ENCODE results near the gene GFY.
"Not testable (repeated sequence)": the region's sequence is repeated elsewhere in the genome, so short reads cannot be mapped to it uniquely, and the experiment has no call there.

GFY gene

DNA sequence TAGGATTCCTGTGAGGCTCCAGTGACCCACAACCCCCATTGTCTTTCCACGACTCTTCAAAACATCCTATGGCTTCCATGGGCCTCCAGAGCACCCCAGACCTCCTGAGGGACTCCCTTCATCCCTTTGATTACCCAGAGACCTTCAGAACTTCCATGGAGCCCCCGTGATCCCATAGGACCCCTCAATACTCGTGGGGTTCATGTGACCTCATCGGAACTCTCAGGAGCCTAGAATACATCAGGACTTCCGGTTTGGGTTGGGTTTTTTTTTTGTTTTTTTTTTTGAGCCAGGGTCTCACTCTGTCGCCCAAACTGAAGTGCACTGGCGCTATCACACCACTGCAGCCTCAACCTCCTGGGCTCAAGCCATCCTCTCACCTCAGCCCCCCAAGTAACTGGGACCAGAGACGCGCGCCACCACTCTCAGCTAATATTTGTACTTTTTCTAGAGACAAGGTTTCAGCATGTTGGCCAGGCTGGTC, 28.6 kb downstream of the GFY start:
- TF ChIP-seq, protein P1, sequence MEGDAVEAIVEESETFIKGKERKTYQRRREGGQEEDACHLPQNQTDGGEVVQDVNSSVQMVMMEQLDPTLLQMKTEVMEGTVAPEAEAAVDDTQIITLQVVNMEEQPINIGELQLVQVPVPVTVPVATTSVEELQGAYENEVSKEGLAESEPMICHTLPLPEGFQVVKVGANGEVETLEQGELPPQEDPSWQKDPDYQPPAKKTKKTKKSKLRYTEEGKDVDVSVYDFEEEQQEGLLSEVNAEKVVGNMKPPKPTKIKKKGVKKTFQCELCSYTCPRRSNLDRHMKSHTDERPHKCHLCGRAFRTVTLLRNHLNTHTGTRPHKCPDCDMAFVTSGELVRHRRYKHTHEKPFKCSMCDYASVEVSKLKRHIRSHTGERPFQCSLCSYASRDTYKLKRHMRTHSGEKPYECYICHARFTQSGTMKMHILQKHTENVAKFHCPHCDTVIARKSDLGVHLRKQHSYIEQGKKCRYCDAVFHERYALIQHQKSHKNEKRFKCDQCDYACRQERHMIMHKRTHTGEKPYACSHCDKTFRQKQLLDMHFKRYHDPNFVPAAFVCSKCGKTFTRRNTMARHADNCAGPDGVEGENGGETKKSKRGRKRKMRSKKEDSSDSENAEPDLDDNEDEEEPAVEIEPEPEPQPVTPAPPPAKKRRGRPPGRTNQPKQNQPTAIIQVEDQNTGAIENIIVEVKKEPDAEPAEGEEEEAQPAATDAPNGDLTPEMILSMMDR (IDR thresholded peaks at IDR 0.05; ENCODE audit: insufficient read depth, low read depth, low read length, missing control alignments): no peak
- peak; percentile 78 for DNase-seq (ENCODE audit: low read depth)
- peak overlapping the region; percentile 94 for H3K4me3 ChIP-seq (ENCODE audit: low read depth, low read length)

DNA sequence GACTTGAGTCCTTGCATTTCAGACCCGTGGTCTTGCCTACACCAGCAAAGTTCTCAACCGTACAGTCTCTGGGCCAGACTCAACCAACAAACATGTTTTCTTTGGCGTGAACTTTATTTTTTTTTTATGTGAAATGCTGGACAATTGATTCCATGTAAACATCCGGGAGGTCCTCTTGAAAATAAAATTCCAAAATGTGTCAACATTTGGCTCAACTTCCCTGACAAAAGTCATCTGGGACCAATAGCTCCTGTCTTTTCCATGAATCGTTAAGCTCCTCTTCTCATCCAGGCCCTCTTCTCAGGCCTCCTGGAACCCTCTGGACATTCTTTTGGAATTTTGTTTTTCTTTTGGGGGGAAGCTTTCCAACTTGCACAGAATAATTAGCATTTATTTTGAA, 30.6 kb downstream of the GFY start:
- H3K4me3 ChIP-seq (ENCODE audit: low read depth, low read length): no peak overlapping the region
- TF ChIP-seq, protein P1 (IDR thresholded peaks at IDR 0.05; ENCODE audit: insufficient read depth, low read depth, low read length, missing control alignments): no peak
- no peak for DNase-seq (ENCODE audit: low read depth)

DNA sequence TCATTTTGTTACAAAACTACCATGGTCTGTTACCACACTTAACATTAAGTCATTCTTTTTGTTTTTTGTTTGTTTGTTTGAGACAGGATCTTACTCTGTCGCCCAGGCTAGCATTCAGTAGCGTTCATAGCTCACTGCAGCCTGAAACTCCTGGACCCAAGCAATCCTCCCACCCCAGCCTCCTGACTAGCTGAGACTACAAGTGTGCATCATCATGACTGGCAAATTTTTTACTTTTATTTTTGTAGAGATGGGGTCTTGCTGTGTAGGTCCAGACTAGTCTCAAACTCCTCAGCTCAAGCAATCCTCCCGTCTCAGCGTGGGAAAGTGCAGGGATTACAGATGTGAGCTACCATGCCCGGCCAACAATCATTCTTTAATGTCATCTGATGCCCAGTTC, 31.1 kb downstream of the GFY start:
- no peak overlapping the region for H3K4me3 ChIP-seq (ENCODE audit: low read depth, low read length)
- no peak for DNase-seq (ENCODE audit: low read depth)
- TF ChIP-seq, protein P1 (IDR thresholded peaks at IDR 0.05; ENCODE audit: insufficient read depth, low read depth, low read length, missing control alignments): no peak

DNA sequence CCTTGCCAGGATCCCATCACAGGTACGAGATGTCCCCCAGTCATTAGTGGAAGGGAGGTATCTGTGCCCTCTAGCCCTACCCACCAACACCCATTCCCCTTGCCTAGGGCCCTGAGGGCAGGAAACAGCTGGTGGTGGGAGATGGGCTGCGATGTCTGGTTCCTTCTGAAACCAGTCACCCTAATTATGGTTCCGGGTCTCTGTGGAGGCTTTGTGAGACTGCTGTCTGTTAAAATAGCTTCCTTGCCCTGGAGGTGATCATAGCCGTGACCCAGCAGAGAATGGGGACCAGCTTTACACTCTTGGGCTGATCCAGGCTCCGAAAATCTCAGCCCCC, 33.3 kb downstream of the GFY start:
- DNase-seq (ENCODE audit: low read depth): peak; percentile 58
- TF ChIP-seq, protein P1 (IDR thresholded peaks at IDR 0.05; ENCODE audit: insufficient read depth, low read depth, low read length, missing control alignments): no peak
- peak overlapping the region; percentile 32 for H3K4me3 ChIP-seq (ENCODE audit: low read depth, low read length)

DNA sequence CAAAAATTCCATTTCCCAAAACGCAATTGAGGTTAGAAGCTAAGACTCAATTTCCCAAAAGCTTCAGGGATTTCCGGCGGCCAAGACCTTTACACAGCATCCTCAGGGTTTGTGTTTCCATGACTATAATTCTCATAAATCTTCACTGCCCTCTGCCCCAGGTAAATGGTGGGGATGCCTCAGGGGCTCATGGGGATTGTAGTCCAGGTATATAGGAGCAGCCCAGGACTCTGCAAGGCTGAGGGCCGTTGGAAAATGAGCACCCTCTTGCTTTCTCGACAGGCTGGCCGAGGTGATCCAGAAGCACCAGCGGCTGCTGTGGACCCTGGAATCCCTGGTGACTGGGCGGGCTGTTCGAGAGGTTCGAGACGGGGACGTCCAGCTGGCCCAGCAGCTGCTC, 34.2 kb downstream of the GFY start:
- TF ChIP-seq, protein P1 (IDR thresholded peaks at IDR 0.05; ENCODE audit: insufficient read depth, low read depth, low read length, missing control alignments): no peak
- no peak overlapping the region for H3K4me3 ChIP-seq (ENCODE audit: low read depth, low read length)
- DNase-seq (ENCODE audit: low read depth): no peak

DNA sequence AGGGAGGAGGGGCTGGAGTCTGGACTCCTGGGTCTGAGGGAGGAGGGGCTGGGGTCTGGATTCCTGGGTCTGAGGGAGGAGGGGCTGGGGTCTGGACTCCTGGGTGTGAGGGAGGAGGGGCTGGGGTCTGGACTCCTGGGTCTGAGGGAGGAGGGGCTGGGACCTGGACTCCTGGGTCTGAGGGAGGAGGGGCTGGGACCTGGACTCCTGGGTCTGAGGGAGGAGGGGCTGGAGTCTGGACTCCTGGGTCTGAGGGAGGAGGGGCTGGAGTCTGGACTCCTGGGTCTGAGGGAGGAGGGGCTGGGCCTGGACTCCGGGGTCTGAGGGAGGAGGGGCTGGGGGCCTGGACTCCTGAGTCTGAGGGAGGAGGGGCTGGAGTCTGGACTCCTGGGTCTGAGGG, 35.9 kb downstream of the GFY start:
- not testable (repeated sequence) for H3K4me3 ChIP-seq (ENCODE audit: low read depth, low read length); DNase-seq (ENCODE audit: low read depth)

DNA sequence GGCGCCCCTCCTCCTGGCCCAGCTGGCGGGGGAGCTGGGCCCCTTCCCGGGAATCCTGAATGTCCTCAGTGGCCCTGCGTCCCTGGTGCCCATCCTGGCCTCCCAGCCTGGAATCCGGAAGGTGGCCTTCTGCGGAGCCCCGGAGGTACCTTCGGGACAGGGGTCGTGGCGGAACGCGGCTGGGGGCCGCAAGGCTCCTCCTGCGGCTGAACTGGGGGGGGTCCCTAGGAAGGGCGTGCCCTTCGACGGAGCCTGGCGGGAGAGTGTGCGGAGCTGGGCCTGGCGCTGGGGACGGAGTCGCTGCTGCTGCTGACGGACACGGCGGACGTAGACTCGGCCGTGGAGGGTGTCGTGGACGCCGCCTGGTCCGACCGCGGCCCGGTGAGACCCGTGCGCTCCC, 36.5 kb downstream of the GFY start:
- no peak for DNase-seq (ENCODE audit: low read depth)
- no peak overlapping the region for H3K4me3 ChIP-seq (ENCODE audit: low read depth, low read length)
- TF ChIP-seq, protein P1 (IDR thresholded peaks at IDR 0.05; ENCODE audit: insufficient read depth, low read depth, low read length, missing control alignments): no peak

Measured in GM12865 (cell line).